Erythroblast (primary cell): ENCODE measurements around the gene PPFIA2.

ENCODE experiments used
- GATA1 ChIP-seq: IDR thresholded peaks from 2 replicates; pipeline ENCODE4 v1.6.1; 2011; ENCODE audit warnings: low read depth, mild to moderate bottlenecking, control low read depth, low read length, moderate library complexity
- POLR2A ChIP-seq: IDR thresholded peaks from 2 replicates; pipeline ENCODE4 v1.6.1; 2011; ENCODE audit warnings: mild to moderate bottlenecking, low read length

- TF ChIP-seq POLR2A (no peak), GATA1 (no peak)
Measured at GRCh38 chr12:81465876-81466275, 293.3 kb downstream of the PPFIA2 start.
